GM18868 (cell line): ENCODE measurements around the gene LRMDA.
"Not testable (repeated sequence)": the region's sequence is repeated elsewhere in the genome, so short reads cannot be mapped to it uniquely, and the experiment has no call there.

Experiments used
- ATAC-seq: cut with Tn5 transposase; IDR thresholded peaks from one replicate; pipeline ENCODE4 v1.9.1; 2021; ENCODE audit warnings: mild to moderate bottlenecking, moderate library complexity; ENCODE audit not compliant: unreplicated experiment

The LRMDA gene

DNA sequence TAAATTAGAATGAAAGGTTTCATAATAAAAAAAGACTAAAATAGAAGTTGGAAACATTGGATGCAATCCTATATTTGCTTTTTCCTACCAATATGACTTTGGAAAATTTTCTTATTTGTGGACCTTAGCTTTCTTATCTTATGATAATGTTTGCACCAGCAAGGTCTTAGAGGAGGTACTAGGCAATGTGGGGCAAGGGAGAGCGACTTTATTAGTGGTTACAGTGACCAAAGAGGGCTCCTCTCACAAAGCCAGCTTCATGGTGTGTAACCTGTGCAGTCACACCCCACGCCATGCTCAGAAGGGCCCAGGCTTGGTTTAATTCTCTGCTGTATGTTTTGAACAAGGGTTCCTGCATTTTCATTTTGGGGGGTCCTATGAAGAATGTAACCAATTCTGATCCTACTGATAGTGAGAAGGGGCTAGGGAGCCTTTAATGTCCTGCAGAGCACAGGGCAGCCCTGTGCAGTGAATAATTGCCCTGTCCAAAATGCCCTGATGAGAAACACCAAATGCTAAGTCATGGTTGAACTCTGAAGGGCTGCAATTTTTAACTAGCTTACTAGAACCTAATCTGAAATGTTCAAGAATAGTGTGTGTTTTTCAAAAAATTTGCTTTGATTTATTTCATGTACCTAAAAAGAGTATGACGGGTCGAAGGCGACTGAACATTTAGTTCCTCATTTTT lies 1047.8 kb downstream of the LRMDA start:
- no peak for ATAC-seq

DNA sequence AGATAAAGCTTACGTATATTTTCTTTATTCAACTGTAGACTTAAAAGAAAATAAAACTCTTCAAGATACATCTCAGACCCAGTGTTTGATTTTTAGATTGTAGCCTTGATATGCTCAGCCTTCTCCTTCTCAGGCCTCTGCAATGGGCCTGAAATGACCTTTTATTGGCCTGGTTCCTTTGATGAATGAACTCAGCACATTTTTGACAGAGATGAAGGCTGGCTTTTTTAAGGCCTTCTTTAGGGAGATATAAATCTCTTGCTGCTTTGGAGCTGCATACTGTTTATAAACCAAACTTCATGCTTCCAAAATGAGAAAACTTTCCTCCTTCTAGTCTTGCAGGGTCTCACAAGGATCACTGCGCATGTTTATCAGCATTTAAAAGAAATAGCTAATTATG lies 1049.8 kb downstream of the LRMDA start:
- no peak for ATAC-seq

DNA sequence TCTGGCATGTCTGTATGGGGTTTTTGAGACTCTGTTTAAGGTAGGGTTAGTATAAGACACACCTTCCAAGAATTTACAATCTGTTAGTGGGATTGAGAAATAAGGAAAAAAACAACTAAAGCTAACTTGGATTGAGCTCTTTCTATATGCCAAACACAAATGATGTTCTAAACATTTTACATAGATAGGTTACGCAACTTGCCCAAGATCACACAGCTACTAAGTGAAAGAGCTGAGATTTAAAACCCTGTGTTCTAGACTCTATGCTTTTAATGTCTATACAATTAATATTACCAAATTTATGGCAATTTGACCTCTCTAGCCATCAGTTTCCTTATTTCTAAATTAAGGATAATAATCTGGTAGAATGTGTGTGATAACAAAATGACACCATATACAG lies 1056.2 kb downstream of the LRMDA start:
- ATAC-seq: no peak

DNA sequence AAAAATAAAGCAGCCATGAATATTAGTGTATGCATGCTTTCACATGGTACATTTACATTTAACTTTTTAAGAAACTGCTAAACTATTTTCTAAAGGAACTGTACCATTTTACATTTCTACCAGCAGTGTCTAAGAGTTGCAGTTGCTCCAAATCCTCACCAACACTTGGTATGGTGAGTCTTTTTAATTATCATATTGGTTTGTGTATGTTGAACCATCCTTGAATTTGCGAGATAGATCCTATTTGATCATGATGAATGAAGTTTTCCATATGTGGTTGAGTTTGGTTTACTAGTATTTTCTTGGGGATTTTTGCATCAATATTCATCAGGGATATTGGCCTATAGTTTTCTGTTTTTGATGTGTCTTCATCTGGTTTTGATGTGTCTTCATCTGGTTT lies 1057.2 kb downstream of the LRMDA start:
- no peak for ATAC-seq

DNA sequence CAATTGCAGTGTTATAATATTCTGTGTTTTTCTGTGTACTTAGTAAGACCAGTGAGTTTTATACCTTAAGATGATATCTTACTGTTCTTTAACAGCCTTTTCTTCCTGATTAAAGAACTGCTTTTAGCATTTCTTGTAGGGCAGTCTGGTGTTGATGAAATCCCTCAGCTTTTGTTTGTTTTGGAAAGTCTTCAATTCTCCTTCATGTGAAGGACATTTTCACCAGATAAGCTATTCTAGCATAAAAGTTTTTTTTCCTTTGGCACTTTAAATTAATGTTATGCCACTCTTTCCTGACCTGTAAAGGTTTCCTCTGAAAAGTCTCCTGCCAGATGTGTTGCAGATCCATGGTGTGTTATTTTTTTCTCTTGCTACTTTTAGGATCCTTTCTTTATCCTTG lies 1059.8 kb downstream of the LRMDA start:
- no peak for ATAC-seq

DNA sequence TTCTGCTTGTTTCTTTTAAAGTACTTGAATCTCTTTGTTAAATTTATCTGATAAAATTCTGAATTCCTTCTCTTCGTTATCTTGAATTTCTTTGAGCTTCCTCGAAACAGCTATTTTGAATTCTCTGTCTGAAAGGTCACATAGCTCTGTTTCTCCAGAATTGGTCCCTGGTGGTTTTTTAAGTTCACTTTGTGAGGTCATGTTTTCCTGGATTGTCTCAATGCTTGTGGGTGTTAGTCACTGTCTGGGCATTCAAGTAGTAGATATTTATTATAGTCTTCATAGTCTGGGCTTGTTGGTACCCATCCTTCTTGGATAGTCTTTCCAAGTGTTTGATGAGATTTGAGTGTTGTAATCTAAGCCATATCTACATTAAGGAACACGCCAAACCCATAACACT lies 1060.6 kb downstream of the LRMDA start:
- no peak for ATAC-seq

DNA sequence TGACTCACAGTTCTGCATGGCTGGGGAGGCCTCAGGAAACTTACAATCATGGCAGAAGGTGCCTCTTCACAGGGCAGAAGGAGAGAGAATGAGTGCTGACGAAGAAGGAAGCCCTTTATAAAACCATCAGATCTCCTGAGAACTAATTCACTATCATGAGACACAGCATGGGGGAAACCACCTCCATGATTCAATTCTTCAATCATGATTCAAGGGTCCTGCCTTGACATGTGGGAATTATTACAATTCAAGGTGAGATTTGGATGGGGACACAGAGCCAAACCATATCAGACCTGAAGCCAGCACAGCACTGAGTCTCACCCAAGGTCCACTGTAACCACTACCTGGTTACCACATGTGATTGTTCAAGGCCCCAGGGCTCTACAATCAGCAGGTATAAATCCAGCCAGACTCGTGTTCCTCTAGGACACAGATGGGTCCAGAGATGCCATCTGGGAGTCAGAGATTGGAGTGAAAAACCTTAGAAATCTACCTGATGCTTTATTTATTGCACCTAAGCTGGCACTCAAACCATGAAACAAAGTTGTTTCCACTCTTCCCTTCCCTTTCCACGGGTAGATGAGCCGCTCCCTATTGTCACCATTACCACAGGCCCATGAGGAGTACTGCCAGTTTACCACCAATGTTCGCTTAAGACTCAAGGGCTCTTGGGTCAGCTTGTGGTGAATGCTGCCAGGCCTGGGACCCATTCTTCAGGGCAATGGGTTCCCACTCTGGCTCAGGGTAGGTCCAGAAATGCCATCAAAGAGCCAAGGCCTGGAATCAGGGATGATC lies 1061.5 kb downstream of the LRMDA start:
- no peak for ATAC-seq

DNA sequence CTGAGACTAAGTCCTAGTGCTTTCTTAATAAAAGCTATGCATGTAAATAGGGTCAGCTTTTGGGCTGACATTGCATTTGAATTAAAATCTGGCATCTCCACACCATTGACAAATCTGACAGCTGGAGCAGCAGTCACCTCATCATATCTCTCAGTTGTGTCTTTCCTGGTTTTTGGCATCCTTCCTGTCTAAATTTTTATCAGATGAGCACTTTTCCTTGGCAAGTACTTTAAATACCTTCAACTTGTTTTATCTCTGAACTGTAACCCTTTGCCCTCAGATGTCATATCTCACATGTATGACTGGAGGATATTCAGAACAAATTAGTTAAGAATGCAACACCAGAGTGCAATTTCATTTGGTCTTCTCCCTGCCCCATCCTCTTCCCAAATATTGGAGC lies 1066.2 kb downstream of the LRMDA start:
- no peak for ATAC-seq

DNA sequence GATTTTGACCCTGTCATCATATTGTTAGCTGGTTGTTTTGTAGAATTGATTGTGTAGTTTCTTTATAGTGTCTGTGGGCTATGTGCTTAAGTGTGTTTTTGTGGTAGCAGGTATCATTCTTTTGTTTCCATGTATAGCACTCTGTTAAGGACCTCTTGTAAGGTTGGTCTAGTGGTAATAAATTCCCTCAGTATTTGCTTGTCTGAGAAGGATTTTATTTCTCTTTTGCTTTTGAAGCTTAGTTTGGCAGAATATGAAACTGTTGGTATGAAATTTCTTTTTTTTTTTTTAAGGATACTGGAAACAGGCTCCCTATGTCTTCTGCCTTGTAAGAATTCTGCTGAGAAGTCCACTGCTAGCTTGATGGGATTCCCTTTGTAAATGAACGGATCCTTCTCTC lies 1073.4 kb downstream of the LRMDA start:
- ATAC-seq: no peak

DNA sequence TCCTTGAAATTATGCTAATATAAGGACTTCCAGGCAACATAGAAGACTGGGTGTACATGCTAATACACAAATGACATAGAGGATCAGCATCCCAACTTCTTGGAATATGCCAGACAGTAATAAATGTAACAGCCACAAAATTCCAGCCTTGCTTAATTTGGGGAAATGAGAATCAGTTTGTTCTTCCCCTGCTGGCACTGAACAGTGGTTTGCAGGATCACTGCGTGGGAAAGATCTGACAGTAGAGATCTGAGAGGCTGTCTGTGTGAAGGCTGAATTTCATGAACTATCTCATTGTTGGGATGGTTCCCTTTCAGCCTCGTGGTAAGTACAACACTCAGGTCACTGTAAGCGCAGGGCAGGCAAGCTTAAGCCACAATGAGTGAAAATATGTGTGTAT lies 1078.0 kb downstream of the LRMDA start:
- ATAC-seq: no peak

DNA sequence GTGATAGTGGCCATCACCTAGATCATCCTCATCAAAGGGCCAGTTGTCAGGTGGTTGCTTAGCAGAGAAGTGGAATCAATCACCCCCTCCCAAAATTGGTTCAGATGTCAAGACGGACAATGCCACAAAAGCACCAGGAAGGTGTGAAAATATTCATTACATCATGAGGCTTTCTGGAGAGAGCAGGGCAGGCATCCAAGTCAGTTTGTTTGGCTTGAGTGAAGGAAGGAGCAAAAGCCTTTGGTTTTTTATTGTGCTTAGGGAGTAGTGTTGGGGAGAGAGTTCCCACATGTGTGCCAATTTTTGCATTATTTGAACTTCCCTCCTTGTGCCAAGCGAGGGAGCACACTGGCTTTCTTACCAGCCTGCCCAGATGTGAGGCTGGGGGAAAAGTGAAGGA lies 1082.9 kb downstream of the LRMDA start:
- ATAC-seq: no peak

DNA sequence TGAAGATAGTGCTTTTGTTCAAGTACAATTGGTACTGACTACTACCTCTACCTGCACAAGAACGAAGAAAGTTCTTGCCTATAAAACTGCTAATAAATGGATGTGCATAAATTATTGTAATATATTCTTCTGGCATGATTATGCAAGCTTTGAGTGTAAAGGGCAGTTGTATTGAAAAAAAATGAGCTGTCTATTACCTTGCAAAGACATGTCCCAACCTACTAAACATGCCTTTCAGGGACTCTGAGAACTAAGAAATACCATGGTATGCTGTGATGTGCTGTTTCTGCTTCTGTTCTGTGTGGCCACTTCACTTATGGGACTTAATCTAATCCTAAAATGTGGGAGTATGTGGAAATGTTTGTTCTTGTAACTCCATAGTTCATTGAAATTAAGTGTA lies 1083.4 kb downstream of the LRMDA start:
- ATAC-seq: no peak

DNA sequence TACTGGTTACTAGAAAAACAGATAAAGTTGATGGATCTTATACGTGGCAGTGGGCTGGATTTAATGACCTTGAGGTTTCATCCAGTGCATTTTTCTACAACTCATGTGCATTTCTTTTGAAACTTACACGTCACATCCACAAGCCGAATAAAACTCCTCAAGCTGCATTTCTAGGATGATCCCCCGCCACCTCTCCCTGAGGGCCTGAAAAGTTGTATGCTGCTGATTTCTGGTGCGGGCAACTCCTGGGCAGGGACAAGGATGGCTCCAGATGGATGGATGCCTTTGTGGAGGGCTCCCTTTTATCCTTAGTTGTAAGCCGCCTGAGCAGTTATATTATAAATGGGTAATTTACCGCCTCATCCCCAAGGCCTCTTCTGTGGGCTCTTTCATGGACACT lies 1091.1 kb downstream of the LRMDA start:
- no peak for ATAC-seq

DNA sequence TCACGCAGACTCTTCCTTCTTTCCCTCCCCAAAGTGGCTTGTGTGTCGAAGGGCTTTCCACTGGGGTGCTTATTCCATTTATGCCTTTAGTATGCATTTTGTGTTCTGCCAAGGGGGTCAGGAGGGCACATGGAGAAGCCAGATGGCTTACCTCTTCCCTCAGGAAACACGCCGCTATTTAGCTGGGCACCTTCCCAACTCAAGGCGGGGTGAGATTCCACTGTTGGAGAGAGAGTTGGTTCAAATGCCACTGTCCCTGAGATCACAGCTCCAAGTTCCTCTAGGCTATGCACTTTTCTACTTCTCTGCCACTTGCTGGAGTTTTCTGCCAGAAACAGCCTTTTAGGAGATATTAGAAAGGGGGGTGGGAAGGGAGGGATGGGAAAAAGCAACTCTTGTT lies 1091.8 kb downstream of the LRMDA start:
- no peak for ATAC-seq

DNA sequence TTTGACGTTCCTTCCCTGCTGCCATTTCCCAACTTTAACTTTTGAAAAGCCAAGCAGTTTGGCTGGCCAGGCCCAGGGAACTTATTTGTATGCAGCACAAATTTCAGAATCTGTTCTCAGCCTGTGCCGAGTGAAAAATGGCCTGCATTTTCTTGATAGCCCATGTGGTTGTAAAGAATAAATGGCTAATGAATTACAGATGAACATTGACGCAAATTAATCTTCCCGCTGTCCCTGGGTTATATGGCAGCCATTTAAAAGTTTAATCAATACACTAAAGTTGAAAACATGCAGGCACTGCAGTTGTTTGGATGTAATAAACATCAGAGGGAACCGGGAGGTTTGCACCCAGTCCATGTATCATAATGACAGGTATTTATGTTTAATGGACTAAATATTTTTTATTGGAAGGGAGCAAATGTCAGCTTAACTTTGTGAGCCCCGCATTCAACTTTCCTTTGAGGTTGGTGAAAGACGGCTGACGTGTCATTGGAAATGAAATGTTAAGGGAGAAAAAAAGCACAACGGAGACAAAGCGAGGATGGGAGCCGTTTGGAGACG lies 1092.4 kb downstream of the LRMDA start:
- no peak for ATAC-seq

DNA sequence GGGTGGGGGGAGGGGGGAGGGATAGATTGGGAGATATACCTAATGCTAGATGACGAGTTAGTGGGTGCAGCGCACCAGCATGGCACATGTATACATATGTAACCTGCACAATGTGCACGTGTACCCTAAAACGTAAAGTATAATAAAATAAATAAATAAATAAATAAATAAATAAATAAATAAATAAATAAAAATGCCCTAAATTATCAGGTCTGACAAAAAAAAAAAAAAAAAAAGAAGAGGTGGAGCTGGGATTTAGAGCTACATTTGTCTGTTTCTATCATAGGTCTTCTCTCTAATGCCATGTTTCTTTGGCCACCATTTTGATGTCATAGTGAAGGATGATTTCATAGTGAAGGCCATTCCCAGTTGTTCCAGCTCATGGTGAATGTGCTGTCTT lies 1095.4 kb downstream of the LRMDA start:
- not testable (repeated sequence) for ATAC-seq

DNA sequence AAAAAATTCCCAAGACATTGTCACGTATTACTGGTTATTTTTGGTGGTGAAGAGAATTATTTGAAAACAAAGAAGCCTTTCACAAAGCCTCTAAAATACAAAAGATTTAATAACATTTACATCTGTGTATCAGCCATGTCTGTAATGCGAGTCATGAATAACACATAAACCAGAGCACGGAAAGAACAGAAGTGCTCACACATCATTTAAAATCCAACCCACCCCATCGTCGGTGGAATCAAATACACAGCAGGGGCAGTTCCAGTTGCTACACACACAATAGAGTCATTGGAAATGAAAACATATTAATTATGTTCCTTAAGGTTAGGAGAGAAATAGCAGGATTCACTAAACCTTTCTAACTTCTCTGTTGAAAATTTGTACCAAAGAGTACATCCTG lies 1108.9 kb downstream of the LRMDA start:
- no peak for ATAC-seq

DNA sequence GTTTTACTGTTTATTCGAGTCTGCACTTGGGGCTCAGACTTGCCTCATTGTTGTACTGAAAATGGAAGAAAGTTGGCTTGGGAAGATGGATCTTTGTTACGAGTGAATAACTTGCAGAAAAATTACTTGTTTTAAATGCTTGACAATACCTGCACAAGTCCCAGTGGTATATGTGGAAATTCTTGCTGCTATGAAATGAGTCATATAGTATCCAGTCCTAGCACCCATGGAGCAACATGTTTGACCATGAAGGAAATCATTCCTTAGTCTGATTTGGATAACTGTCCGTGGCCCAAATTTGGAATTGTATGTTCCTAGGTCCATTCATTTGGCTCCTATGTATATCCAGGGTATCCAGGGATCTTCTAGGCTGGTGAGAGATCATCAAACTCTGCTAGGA lies 1109.4 kb downstream of the LRMDA start:
- no peak for ATAC-seq

DNA sequence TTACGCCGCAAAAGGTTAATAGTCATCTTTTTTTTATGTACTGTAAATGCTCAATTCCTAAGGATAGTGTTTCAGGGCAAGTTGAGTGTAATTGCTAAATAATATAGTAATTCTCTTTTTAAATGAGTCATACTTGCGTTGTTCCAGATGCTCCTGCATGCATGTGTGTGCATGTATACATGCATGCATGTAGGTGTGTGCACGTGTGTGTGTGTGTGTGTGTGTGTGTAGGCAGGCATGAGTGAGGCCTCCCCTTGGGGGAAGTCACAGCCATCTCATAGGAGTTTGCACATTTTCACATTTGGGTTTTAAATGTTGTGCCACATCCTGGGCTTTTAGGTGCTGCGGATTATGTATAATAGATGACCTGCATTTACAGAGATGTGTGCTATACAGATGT lies 1110.4 kb downstream of the LRMDA start:
- ATAC-seq: no peak

DNA sequence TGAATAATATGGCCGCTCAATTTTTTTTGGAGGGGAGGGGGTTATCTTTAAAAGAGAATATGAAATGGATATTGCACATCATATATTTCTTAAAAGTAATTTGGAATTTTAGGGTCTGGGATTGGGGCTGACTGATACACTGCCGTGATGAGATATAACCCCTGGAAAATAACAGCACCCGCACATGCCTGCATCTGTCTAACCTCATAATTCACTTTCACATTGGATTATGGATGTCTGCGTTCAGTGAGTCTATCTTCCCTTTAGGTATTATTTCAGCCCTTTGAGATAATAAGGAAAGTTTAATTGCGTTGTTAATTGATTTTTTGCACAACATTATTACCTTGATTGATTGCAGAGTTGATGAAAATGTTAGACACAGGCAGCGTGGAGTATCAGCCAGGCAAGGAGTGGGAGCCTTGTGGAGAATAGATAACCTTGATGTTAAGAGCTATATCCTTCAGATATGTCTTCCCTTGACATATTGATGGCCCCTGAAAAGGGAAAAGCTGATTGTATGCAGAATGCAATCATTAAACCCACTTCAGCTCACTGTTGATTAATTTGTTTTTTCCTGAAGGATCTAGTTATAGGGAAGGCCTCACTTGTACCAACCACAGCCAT lies 1111.0 kb downstream of the LRMDA start:
- no peak for ATAC-seq

DNA sequence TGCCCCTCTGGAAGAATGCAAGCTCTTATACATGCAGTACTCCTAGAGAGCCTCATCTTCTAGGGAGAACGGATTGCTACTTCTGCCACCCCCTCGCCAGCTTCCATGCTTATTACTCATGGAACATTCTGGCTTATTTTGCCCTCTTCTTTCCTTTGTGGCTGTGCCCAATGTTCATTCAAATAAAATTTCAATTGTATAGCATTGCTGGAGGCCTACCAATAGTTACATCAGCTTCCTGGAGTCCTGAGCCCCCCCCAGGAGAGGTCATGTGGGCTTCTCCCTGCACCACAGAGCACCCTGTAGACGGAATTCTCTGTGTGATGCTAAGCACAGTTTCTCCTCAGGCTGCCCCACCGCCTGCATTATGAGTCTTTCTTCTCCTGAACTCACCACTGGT lies 1112.2 kb downstream of the LRMDA start:
- no peak for ATAC-seq

DNA sequence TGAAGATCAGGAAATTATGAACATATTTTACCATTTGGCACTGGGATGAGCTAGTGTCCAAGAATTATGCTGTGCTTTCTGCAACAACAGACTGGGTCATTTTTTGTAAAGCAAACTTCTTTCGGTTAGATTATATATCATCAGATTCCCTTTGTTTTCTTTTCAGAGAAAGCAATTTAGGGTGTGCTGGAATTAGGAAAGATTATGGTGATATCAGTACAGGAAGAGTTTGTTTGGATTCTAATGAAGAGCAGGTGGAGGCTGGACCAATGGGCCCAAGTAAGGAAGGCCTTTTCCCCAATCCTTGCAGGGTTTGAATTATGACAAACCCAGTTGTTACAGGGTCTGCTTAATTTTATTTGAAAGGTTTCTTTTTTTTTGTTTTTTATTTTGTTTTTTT lies 1113.4 kb downstream of the LRMDA start:
- ATAC-seq: no peak
